Gastrocnemius medialis (tissue), 4 donors: Measurements from ENCODE around the gene BCORL1.

Source experiments
- POLR2A ChIP-seq, 2 donors: fragments of 450-650 bp; IDR thresholded peaks; one replicate each; pipeline ENCODE4 v1.6.1; 2017; ENCODE audit warnings: antibody characterized with exemption in 2 of 2, mild to moderate bottlenecking in 2 of 2, moderate library complexity in 2 of 2
- TF ChIP-seq, protein P1 (sequence below), 5 experiments: fragments of 450-650 bp in 3 of 5; fragments of 200-600 bp in 2 of 5; sonication (generic) in 2 of 5; IDR thresholded peaks in 4 of 5; conservative IDR thresholded peaks in 1 of 5; 1 replicate in 4 of 5; 2 replicates in 1 of 5; pipeline ENCODE4 v1.5.1; 2016 to 2019; ENCODE audit warnings: antibody characterized with exemption in 5 of 5, mild to moderate bottlenecking in 3 of 5, moderate library complexity in 3 of 5

DNA sequence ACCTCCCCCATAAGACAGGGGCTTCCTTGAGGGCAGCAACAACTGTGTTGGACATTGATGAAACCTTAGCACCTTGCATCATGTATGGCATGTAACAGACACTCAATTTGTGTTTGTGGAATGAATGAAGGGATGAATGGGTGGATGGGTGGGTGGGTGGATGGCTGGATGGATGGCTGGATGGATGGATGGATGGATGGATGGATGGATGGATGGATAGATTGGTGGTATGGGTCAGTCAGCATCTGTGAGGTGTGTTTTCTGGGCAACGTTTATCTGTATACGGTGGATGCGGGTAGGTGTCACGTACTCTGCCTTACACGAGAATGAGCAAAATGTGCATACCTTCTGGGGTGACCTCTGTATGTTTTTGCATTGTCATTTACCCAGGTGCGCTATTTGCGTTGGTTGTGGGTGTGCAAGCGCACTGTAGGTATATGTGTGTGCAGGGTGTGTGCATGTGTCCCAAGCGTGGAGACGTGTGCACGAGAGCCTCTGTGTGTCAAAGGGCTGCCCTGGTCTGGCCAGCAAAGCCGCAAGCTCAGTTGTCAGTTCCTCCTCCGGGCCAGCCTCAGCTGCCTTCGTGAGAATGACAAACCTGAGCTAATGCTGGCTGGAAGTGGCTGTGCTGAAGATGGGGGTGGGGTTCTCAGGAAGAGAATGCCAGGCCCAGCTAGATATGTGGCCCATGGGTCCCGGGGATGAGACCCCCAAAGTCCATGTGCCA, 101.4 kb downstream of the BCORL1 start:
- TF ChIP-seq, protein P1, sequence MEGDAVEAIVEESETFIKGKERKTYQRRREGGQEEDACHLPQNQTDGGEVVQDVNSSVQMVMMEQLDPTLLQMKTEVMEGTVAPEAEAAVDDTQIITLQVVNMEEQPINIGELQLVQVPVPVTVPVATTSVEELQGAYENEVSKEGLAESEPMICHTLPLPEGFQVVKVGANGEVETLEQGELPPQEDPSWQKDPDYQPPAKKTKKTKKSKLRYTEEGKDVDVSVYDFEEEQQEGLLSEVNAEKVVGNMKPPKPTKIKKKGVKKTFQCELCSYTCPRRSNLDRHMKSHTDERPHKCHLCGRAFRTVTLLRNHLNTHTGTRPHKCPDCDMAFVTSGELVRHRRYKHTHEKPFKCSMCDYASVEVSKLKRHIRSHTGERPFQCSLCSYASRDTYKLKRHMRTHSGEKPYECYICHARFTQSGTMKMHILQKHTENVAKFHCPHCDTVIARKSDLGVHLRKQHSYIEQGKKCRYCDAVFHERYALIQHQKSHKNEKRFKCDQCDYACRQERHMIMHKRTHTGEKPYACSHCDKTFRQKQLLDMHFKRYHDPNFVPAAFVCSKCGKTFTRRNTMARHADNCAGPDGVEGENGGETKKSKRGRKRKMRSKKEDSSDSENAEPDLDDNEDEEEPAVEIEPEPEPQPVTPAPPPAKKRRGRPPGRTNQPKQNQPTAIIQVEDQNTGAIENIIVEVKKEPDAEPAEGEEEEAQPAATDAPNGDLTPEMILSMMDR (IDR thresholded peaks at IDR 0.05 in 4 of 5, conservative IDR thresholded peaks at IDR 0.05 in 1 of 5), result no peak
- TF ChIP-seq POLR2A (IDR thresholded peaks at IDR 0.05), result no peak
